PC-9 (cell line): ENCODE measurements around the gene ATP1B1.

Experiments
- CTCF ChIP-seq: fragments of 200-600 bp; sonication (generic); conservative IDR thresholded peaks from 2 replicates; pipeline ENCODE4 v1.6.1; 2017; ENCODE audit warnings: mixed run types, antibody characterized with exemption, mild to moderate bottlenecking, moderate library complexity
- EZH2 ChIP-seq: fragments of 200-600 bp; sonication (generic); IDR thresholded peaks from 2 replicates; pipeline ENCODE4 v1.8.0; 2017; ENCODE audit warnings: antibody characterized with exemption, low read depth

GRCh38 chr1:169133801-169134502, 27.5 kb downstream of the ATP1B1 start:
- TF ChIP-seq EZH2 (no peak), CTCF (peak; percentile 54)
